ENCODE measurements around the gene UBA52. TPM values are rescaled to one million over a fixed set of nuclear protein-coding genes. Genes with fewer than 3 reads are reported as not detected.

Gene UBA52
- 449 and 860 TPM in 2 replicates for total RNA-seq

GRCh38 chr19:18571564-18572344 is at the start of gene UBA52:
Gene UBA52 (plus strand): TSS chr19:18571857. CDS start chr19:18573301, 1,444 bp downstream.

GRCh38 chr19:18542941-18543813 is 28.5 kb upstream of the UBA52 start, which contains the start of gene FKBP8:
Gene FKBP8 (minus strand): TSS chr19:18543573. CDS start chr19:18541970, 1,603 bp downstream.

GRCh38 chr19:18557411-18558201 is 14.1 kb upstream of the UBA52 start, which contains the start of gene KXD1:
Gene KXD1 (plus strand): TSS chr19:18557870. CDS start chr19:18562057, 4,187 bp downstream.

GRCh38 chr19:18588611-18589379 is 17.1 kb downstream of the UBA52 start, which contains the start of gene REX1BD:
Gene REX1BD (plus strand): TSS chr19:18588798. CDS start chr19:18588802, 4 bp downstream.

GRCh38 chr19:18606281-18607225 is 34.9 kb downstream of the UBA52 start, which contains the start of gene CRLF1:
Gene CRLF1 (minus strand): TSS chr19:18606799. CDS start chr19:18606656, 143 bp downstream.

GRCh38 chr19:18612772-18613588 is 41.3 kb downstream of the UBA52 start, which contains the start of gene TMEM59L:
Gene TMEM59L (plus strand): TSS chr19:18612870. CDS start chr19:18612959, 89 bp downstream.

Other genes with a start within 250 kb of the UBA52 start
- gene LSM4, start 248.8 kb upstream of the UBA52 start, total RNA-seq, result 146 and 148 TPM in 2 replicates
- 14.0 and 17.4 TPM in 2 replicates for gene PGPEP1, start 231.3 kb upstream of the UBA52 start, total RNA-seq
- 17.3 and 18.0 TPM in 2 replicates for gene GDF15, start 185.7 kb upstream of the UBA52 start, total RNA-seq
- gene LRRC25, start 174.2 kb upstream of the UBA52 start, total RNA-seq, result not detected in 2 replicates
- gene SSBP4, start 152.5 kb upstream of the UBA52 start, total RNA-seq, result 69.8 and 77.4 TPM in 2 replicates
- gene ISYNA1, start 133.7 kb upstream of the UBA52 start, total RNA-seq, result 2.6 and 4.7 TPM in 2 replicates
- 14.7 and 17.0 TPM in 2 replicates for gene ELL, start 49.8 kb upstream of the UBA52 start, total RNA-seq
- 185 and 224 TPM in 2 replicates for gene FKBP8, start 28.3 kb upstream of the UBA52 start, total RNA-seq
- 113 and 126 TPM in 2 replicates for gene KXD1, start 14.0 kb upstream of the UBA52 start, total RNA-seq
- 34.0 and 55.1 TPM in 2 replicates for gene REX1BD, start 16.9 kb downstream of the UBA52 start, total RNA-seq
- gene CRLF1, start 34.9 kb downstream of the UBA52 start, total RNA-seq, result 8.4 and 13.2 TPM in 2 replicates
- under 0.01 TPM in 2 replicates for gene TMEM59L, start 41.0 kb downstream of the UBA52 start, total RNA-seq
- gene KLHL26, start 65.2 kb downstream of the UBA52 start, total RNA-seq, result 2.3 and 3.3 TPM in 2 replicates
- gene CRTC1, start 111.8 kb downstream of the UBA52 start, total RNA-seq, result 2.6 and 2.9 TPM in 2 replicates
- gene COMP, start 219.4 kb downstream of the UBA52 start, total RNA-seq, result 0.20 and 0.37 TPM in 2 replicates